HG03175 (cell line): ENCODE results near the gene MS4A10.
"Not testable (repeated sequence)": the region's sequence is repeated elsewhere in the genome, so short reads cannot be mapped to it uniquely, and the experiment has no call there.

Source experiments
- ATAC-seq: cut with Tn5 transposase; IDR thresholded peaks from one replicate; pipeline ENCODE4 v1.9.1; 2021; ENCODE audit warnings: mild to moderate bottlenecking, moderate library complexity; ENCODE audit not compliant: unreplicated experiment

The MS4A10 gene

GRCh38 chr11:60785136-60785535 is at the start of gene MS4A10:
TSS of gene MS4A10 (plus strand) at chr11:60785333. CDS start at chr11:60790336, 5,003 bp downstream.
- ATAC-seq = no peak

- no peak for ATAC-seq
Measured at GRCh38 chr11:60739114-60739513, 46.0 kb upstream of the MS4A10 start.

GRCh38 chr11:60740573-60740972 is 44.6 kb upstream of the MS4A10 start:
- no peak for ATAC-seq

GRCh38 chr11:60741421-60741820 is 43.7 kb upstream of the MS4A10 start:
- no peak for ATAC-seq

GRCh38 chr11:60743058-60743457 is 42.1 kb upstream of the MS4A10 start:
- no peak for ATAC-seq

- no peak for ATAC-seq
Measured at GRCh38 chr11:60744114-60744513, 41.0 kb upstream of the MS4A10 start.

GRCh38 chr11:60747359-60747873 is 37.7 kb upstream of the MS4A10 start:
- no peak for ATAC-seq

- ATAC-seq = no peak
Measured at GRCh38 chr11:60748225-60748624, 36.9 kb upstream of the MS4A10 start.

- no peak for ATAC-seq
Measured at GRCh38 chr11:60748821-60749220, 36.3 kb upstream of the MS4A10 start.

GRCh38 chr11:60750911-60751310 is 34.2 kb upstream of the MS4A10 start:
- no peak for ATAC-seq

- ATAC-seq = no peak
Measured at GRCh38 chr11:60753309-60753708, 31.8 kb upstream of the MS4A10 start.

- ATAC-seq = no peak
Measured at GRCh38 chr11:60754887-60755286, 30.2 kb upstream of the MS4A10 start.

GRCh38 chr11:60756307-60757032 is 28.7 kb upstream of the MS4A10 start, which contains the start of gene MS4A15:
TSS of gene MS4A15 (plus strand) at chr11:60756867. CDS start at chr11:60763734, 6,867 bp downstream.
- no peak for ATAC-seq

- no peak for ATAC-seq
Measured at GRCh38 chr11:60757231-60757800, 27.8 kb upstream of the MS4A10 start.

- not testable (repeated sequence) for ATAC-seq
Measured at GRCh38 chr11:60758671-60759070, 26.5 kb upstream of the MS4A10 start.

- not testable (repeated sequence) for ATAC-seq
Measured at GRCh38 chr11:60759438-60760225, 25.5 kb upstream of the MS4A10 start.

GRCh38 chr11:60761436-60762190 is 23.5 kb upstream of the MS4A10 start:
- peak; percentile 35 for ATAC-seq

GRCh38 chr11:60762851-60763691 is 22.1 kb upstream of the MS4A10 start:
- peak; percentile 65 for ATAC-seq

GRCh38 chr11:60763692-60764369 is 21.3 kb upstream of the MS4A10 start:
- ATAC-seq = no peak
